ENCODE results near the gene RNF214.
"Not testable (repeated sequence)": the region's sequence is repeated elsewhere in the genome, so short reads cannot be mapped to it uniquely, and the experiment has no call there.

Gene RNF214

DNA sequence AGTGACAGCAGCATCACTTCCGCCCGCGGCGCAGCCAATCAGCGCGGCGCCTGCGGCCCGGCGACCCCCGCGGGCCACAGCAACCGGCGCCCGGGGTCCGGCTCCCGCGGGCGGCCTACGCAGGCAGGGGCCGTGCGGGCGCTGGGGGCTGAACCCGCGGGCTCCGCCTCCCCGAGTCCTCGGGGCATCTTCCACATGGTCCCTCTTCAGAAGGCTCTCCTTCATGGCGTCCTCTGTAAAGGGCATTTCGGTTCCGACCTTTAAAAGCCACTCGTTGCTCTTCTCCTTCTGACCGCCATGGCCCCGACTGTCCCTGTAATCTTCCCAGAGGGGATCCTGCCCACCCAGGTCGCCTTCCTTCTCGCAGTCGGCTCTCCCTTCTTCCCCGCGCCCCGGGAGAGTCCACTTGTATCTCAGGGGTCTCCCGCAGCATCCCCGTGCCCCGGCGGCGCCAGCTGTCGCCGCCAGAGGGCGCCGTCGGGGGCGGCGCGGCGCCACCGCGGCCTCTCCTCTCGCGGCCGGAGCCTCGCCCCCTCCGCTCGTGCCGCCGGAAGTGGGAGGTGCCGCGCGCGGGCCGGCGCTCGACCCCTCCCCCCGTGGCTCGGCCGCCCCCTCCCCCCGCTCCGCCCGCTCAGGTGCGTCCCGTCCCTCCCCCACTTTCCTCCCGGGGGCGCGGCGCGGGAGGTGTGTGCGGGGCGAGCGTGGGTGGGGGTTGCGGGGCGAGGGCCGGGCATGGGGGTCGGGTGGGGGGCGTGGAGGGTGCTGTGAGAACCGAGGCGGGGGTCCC, at the start of gene RNF214:
Gene RNF214, plus strand, starts transcription at position 580 of the 787 bp plus-strand sequence. CDS start 1,602 bp downstream, outside the sequence.
- peak within 1 kb of the TSS; percentile 97 for H3K4me3 ChIP-seq (ENCODE audit: low read length)
- peak within 1 kb of the TSS; percentile 97 for H3K27ac ChIP-seq (ENCODE audit: low read depth, low read length)
- no peaks in the 10 kb centered on the region for H3K27me3 ChIP-seq (ENCODE audit: control insufficient read depth, insufficient read depth, low read length)
- peaks cover 22% of the 10 kb centered on the region for H3K36me3 ChIP-seq (ENCODE audit: control insufficient read depth, insufficient read depth, low read length)
- peaks cover 19% of the 10 kb centered on the region for H3K4me1 ChIP-seq (ENCODE audit: control insufficient read depth, insufficient read depth, low read length)
- H3K9ac ChIP-seq (ENCODE audit: low read length): peak within 1 kb of the TSS; percentile 92

GRCh38 chr11:117183178-117183577, 49.3 kb upstream of the RNF214 start:
- H3K27me3 ChIP-seq (ENCODE audit: control insufficient read depth, insufficient read depth, low read length); H3K27ac ChIP-seq (ENCODE audit: low read depth, low read length); H3K9ac ChIP-seq (ENCODE audit: low read length); H3K4me3 ChIP-seq (ENCODE audit: low read length): not testable (repeated sequence)
- peaks cover 20% of the 10 kb centered on the region for H3K4me1 ChIP-seq (ENCODE audit: control insufficient read depth, insufficient read depth, low read length)
- peaks cover 27% of the 10 kb centered on the region for H3K36me3 ChIP-seq (ENCODE audit: control insufficient read depth, insufficient read depth, low read length)

GRCh38 chr11:117183724-117184349, 48.6 kb upstream of the RNF214 start:
- H3K4me1 ChIP-seq (ENCODE audit: control insufficient read depth, insufficient read depth, low read length): peaks cover 18% of the 10 kb centered on the region
- no peaks in the 10 kb centered on the region for H3K27me3 ChIP-seq (ENCODE audit: control insufficient read depth, insufficient read depth, low read length)
- no peak overlapping the region for H3K9ac ChIP-seq (ENCODE audit: low read length)
- no peak overlapping the region for H3K27ac ChIP-seq (ENCODE audit: low read depth, low read length)
- H3K4me3 ChIP-seq (ENCODE audit: low read length): no peak overlapping the region
- peaks cover 31% of the 10 kb centered on the region for H3K36me3 ChIP-seq (ENCODE audit: control insufficient read depth, insufficient read depth, low read length)

GRCh38 chr11:117185736-117186430, 46.6 kb upstream of the RNF214 start:
- H3K4me1 ChIP-seq (ENCODE audit: control insufficient read depth, insufficient read depth, low read length): peaks cover 5% of the 10 kb centered on the region
- no peaks in the 10 kb centered on the region for H3K27me3 ChIP-seq (ENCODE audit: control insufficient read depth, insufficient read depth, low read length)
- H3K27ac ChIP-seq (ENCODE audit: low read depth, low read length): no peak overlapping the region
- H3K4me3 ChIP-seq (ENCODE audit: low read length): no peak overlapping the region
- peaks cover 42% of the 10 kb centered on the region for H3K36me3 ChIP-seq (ENCODE audit: control insufficient read depth, insufficient read depth, low read length)
- H3K9ac ChIP-seq (ENCODE audit: low read length): no peak overlapping the region

- Histone ChIP-seq H3K27ac (ENCODE audit: low read depth, low read length) (no peak overlapping the region), H3K9ac (ENCODE audit: low read length) (no peak overlapping the region)
Observed at GRCh38 chr11:117186431-117186761, 46.1 kb upstream of the RNF214 start.

DNA sequence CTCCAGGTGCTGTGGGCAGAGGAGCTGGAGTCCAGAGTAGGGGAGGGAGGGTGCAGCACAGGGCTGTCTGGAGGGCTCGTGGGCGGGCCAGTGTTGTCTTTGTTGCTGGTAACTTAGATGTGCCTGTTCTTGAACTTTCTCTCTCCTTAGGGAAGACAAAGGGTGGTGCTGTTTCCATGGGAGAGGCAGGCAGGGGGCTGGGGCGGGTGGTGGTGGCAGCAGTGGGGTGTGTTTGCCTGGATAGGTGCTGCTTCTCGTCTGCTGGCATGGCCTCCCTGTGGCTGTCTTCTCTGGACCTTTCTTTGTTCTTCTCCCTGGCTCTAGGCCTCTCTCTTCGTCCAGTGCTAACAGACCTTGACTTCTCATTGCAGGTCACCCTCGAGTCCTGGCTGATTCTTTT, 45.5 kb upstream of the RNF214 start:
- Histone ChIP-seq H3K4me1 (ENCODE audit: control insufficient read depth, insufficient read depth, low read length) (no peaks in the 10 kb centered on the region), H3K9ac (ENCODE audit: low read length) (no peak overlapping the region), H3K27me3 (ENCODE audit: control insufficient read depth, insufficient read depth, low read length) (no peaks in the 10 kb centered on the region), H3K27ac (ENCODE audit: low read depth, low read length) (no peak overlapping the region), H3K4me3 (ENCODE audit: low read length) (no peak overlapping the region), H3K36me3 (ENCODE audit: control insufficient read depth, insufficient read depth, low read length) (peaks cover 40% of the 10 kb centered on the region)

More at GRCh38 chr11:117186431-117186761, 46.1 kb upstream of the RNF214 start:
- no peaks in the 10 kb centered on the region for H3K27me3 ChIP-seq (ENCODE audit: control insufficient read depth, insufficient read depth, low read length)
- peaks cover 2% of the 10 kb centered on the region for H3K4me1 ChIP-seq (ENCODE audit: control insufficient read depth, insufficient read depth, low read length)
- H3K4me3 ChIP-seq (ENCODE audit: low read length): no peak overlapping the region
- H3K36me3 ChIP-seq (ENCODE audit: control insufficient read depth, insufficient read depth, low read length): peaks cover 42% of the 10 kb centered on the region

GRCh38 chr11:117187428-117187798, 45.1 kb upstream of the RNF214 start:
- Histone ChIP-seq H3K27ac (ENCODE audit: low read depth, low read length) (no peak overlapping the region), H3K27me3 (ENCODE audit: control insufficient read depth, insufficient read depth, low read length) (no peaks in the 10 kb centered on the region), H3K4me3 (ENCODE audit: low read length) (no peak overlapping the region), H3K9ac (ENCODE audit: low read length) (no peak overlapping the region), H3K4me1 (ENCODE audit: control insufficient read depth, insufficient read depth, low read length) (no peaks in the 10 kb centered on the region), H3K36me3 (ENCODE audit: control insufficient read depth, insufficient read depth, low read length) (peaks cover 36% of the 10 kb centered on the region)

DNA sequence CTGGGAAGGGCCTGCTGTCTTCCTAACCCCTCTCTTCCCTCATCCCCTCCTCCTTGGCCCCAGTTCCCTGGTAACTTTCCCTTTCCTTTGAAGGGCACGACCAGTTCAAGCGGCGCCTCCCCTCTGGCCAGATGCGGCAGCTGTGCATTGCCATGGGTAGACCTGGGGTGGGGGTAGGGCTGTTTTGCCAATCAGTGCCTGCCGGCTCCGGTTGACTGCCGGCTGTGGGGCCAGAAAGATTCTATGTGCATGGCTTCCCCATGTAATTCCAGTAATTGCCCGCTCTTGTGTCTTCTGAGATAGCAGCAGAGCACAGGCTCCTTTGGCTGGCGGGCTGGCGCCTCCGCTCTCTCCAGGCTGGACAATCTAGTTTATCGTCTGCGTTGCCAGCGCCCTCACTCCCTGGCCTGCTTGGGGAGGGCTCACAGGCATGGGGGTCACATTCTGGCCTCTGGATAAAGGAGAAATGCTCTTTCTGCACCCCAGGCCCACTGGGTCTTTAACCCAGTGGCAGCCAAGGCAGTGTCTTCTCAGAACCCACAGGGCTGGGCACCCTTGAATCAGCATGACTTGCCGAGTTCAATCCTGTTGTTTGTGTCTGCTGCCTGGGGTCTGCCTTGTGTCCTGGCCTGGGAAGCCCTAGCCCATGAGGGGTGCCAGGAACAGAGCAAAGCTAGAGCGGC, 44.5 kb upstream of the RNF214 start:
- Histone ChIP-seq H3K4me3 (ENCODE audit: low read length) (no peak overlapping the region), H3K27me3 (ENCODE audit: control insufficient read depth, insufficient read depth, low read length) (no peaks in the 10 kb centered on the region), H3K27ac (ENCODE audit: low read depth, low read length) (no peak overlapping the region), H3K4me1 (ENCODE audit: control insufficient read depth, insufficient read depth, low read length) (no peaks in the 10 kb centered on the region), H3K9ac (ENCODE audit: low read length) (no peak overlapping the region), H3K36me3 (ENCODE audit: control insufficient read depth, insufficient read depth, low read length) (peaks cover 33% of the 10 kb centered on the region)

GRCh38 chr11:117188620-117189081, 43.8 kb upstream of the RNF214 start:
- no peaks in the 10 kb centered on the region for H3K4me1 ChIP-seq (ENCODE audit: control insufficient read depth, insufficient read depth, low read length)
- H3K9ac ChIP-seq (ENCODE audit: low read length): no peak overlapping the region
- no peak overlapping the region for H3K4me3 ChIP-seq (ENCODE audit: low read length)
- peaks cover 33% of the 10 kb centered on the region for H3K36me3 ChIP-seq (ENCODE audit: control insufficient read depth, insufficient read depth, low read length)
- no peak overlapping the region for H3K27ac ChIP-seq (ENCODE audit: low read depth, low read length)
- H3K27me3 ChIP-seq (ENCODE audit: control insufficient read depth, insufficient read depth, low read length): no peaks in the 10 kb centered on the region

DNA sequence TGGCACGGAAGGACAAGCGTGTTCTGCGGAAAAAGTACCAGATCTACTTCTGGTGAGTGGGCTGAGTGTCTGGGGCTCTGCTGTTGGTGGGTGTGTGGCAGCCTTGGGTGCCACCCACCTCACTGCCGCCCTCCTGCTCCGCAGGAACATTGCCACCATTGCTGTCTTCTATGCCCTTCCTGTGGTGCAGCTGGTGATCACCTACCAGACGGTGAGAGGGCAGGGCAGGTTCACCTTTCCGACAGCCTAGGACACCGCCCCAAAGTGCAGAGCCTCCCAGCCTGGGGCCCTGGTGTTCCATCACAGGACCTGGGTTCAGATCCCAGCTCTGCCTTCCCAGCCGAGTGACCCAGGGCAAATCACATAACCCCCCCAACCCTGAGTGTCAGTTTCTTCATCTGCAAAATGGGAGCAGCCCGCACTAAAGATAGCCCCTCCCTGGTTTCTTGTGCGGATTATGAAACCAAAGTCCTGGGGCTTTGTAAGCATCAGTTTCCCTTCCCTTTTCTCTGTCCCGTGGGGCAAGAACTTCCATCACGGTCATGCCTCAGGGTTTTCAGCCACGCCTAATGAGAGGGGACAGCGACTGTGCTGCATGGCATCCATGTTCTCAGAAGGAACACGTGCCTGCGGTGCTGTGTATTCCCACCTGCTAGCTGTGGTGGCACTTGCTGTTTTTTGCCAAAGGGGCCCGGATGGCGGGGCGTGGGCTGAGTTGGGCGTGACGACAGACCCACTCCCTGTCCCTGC, 43.1 kb upstream of the RNF214 start:
- H3K27me3 ChIP-seq (ENCODE audit: control insufficient read depth, insufficient read depth, low read length): no peaks in the 10 kb centered on the region
- peaks cover 30% of the 10 kb centered on the region for H3K36me3 ChIP-seq (ENCODE audit: control insufficient read depth, insufficient read depth, low read length)
- no peak overlapping the region for H3K27ac ChIP-seq (ENCODE audit: low read depth, low read length)
- H3K4me3 ChIP-seq (ENCODE audit: low read length): no peak overlapping the region
- H3K4me1 ChIP-seq (ENCODE audit: control insufficient read depth, insufficient read depth, low read length): no peaks in the 10 kb centered on the region
- H3K9ac ChIP-seq (ENCODE audit: low read length): no peak overlapping the region

- Histone ChIP-seq H3K27me3 (ENCODE audit: control insufficient read depth, insufficient read depth, low read length) (no peaks in the 10 kb centered on the region), H3K36me3 (ENCODE audit: control insufficient read depth, insufficient read depth, low read length) (peaks cover 32% of the 10 kb centered on the region), H3K4me3 (ENCODE audit: low read length) (no peak overlapping the region), H3K9ac (ENCODE audit: low read length) (no peak overlapping the region), H3K4me1 (ENCODE audit: control insufficient read depth, insufficient read depth, low read length) (no peaks in the 10 kb centered on the region), H3K27ac (ENCODE audit: low read depth, low read length) (no peak overlapping the region)
Observed at GRCh38 chr11:117189941-117190544, 42.4 kb upstream of the RNF214 start.
